ENCODE measurements around the gene PRKCQ. TPM values are rescaled to one million over a fixed set of nuclear protein-coding genes. Genes with fewer than 3 reads are reported as not detected.

The PRKCQ gene
- total and polyA plus RNA-seq, 2 of the 13 experiments (the other 11 are each of a cell fraction or from before 2014, with no cell fraction given): 0.13 to 0.35 TPM

DNA sequence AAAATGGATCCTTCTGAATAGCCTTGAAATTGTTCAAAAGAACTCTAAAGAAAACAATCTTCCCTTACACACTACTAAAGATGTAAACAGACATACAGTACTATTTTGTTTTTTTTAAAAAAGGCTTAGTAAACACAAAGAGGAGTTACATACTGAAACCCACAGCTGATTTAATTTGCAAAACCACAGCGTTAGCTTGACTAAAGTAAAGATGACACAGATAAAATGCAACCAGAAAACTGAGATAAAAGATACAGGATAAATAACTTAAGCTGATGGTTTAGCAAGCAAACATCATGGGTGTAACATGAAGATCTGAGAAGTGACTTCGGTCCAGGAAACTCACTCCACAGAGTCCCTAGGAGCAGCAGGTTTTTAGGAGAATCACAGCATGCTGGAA lies 21.8 kb downstream of the PRKCQ start:
- Histone ChIP-seq H3K27me3 (ENCODE audit: control insufficient read depth in 1 of 2, insufficient read depth in 2 of 2, low read length in 2 of 2) (peaks cover 3 to 12% of the 10 kb centered on the region in 2 experiments; a peak in 4 of 5 replicates), H4K20me1 (ENCODE audit: insufficient read depth, low read length) (no peaks in the 10 kb centered on the region), H3K4me3 (replicated peaks in 1 of 3; ENCODE audit: insufficient read depth in 1 of 3, low read depth in 2 of 3, low read length in 3 of 3) (no peak overlapping the region), H3K9me3 (ENCODE audit: low read length) (no peaks in the 10 kb centered on the region), H3K4me1 (ENCODE audit: insufficient read depth, low read length) (no peaks in the 10 kb centered on the region), H3K27ac (ENCODE audit: extremely low read length, insufficient read depth, low read length) (no peak overlapping the region), H3K9ac (ENCODE audit: insufficient read depth, low read depth, low read length) (no peak overlapping the region), H3K79me2 (ENCODE audit: insufficient read depth, low read length) (no peaks in the 10 kb centered on the region), H3K4me2 (ENCODE audit: low read depth, low read length) (no peak overlapping the region), H2AFZ (ENCODE audit: low read length) (no peak overlapping the region), H3K36me3 (replicated peaks in 1 of 2; ENCODE audit: control insufficient read depth in 1 of 2, insufficient read depth in 2 of 2, low read length in 2 of 2) (no peaks in the 10 kb centered on the region)
- TF ChIP-seq EHMT2 (IDR thresholded peaks at IDR 0.05; ENCODE audit: borderline replicate concordance, low read depth, low read length) (no peak), ATF7 (IDR thresholded peaks at IDR 0.05) (no peak), ATF7 (CRISPR knock-in tag; IDR thresholded peaks at IDR 0.05) (no peak), ZNF124 (CRISPR knock-in tag; IDR thresholded peaks at IDR 0.05) (no peak), TGIF2 (CRISPR knock-in tag; IDR thresholded peaks at IDR 0.05) (no peak)
- FAIRE-seq (no peak), ATAC-seq (no peak), DNase-seq (ENCODE audit: low spot score) (no peak)
- intact Hi-C loops (cut with micrococcal nuclease; ENCODE audit: unreplicated experiment): no loop called here
- WGBS (ENCODE audit: low lambda C conversion rate): 22% methylated on average over 2 of the region's 2 CpGs
- in situ Hi-C loops (cut with HindIII; ENCODE audit: extremely low pct_ligation_motif_present, low pct_unique_long_range_greater_than_20kb): no loop called here
- ChIA-PET POLR2A (no interaction called here), CTCF (ENCODE audit: low intra/inter-chr PET ratio, low total read pairs) (no interaction called here)
- BruUV-seq (replicated peaks): no TSS peak

DNA sequence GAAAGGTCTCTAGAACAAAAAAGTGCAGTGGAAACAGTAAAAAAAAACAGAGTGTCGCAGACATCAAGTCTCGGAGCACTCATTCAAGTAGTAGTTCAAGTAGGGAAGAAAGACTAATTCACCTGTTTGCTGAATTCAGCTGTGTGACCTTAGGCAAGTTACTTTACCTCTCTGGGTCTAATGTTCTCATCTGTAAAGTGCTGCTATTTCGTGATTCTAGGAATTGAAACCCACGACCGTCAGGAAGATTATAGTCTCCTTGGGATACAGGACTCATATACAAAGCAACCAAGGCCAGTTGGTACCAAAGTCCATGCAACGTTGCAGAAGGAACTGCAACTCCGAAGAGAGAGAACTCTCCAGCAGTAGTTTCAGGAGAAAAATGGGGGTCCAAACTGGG lies 26.1 kb downstream of the PRKCQ start:
- in situ Hi-C loops (cut with HindIII; ENCODE audit: extremely low pct_ligation_motif_present, low pct_unique_long_range_greater_than_20kb): no loop called here

More for the DNA sequence above, 26.1 kb downstream of the PRKCQ start:
- Histone ChIP-seq H3K4me2 (ENCODE audit: low read depth, low read length) (no peak overlapping the region), H3K9me3 (ENCODE audit: low read length) (no peaks in the 10 kb centered on the region), H3K9ac (ENCODE audit: insufficient read depth, low read depth, low read length) (no peak overlapping the region), H3K36me3 (replicated peaks in 1 of 2; ENCODE audit: control insufficient read depth in 1 of 2, insufficient read depth in 2 of 2, low read length in 2 of 2) (no peaks in the 10 kb centered on the region), H2AFZ (ENCODE audit: low read length) (no peak overlapping the region), H3K27ac (ENCODE audit: extremely low read length, insufficient read depth, low read length) (no peak overlapping the region), H3K79me2 (ENCODE audit: insufficient read depth, low read length) (no peaks in the 10 kb centered on the region), H3K27me3 (ENCODE audit: control insufficient read depth in 1 of 2, insufficient read depth in 2 of 2, low read length in 2 of 2) (0 out of 5 replicates have a peak, but pooled peaks cover 0 to 4% of the 10 kb centered on the region in 2 experiments), H4K20me1 (ENCODE audit: insufficient read depth, low read length) (no peaks in the 10 kb centered on the region), H3K4me3 (replicated peaks in 1 of 3; ENCODE audit: insufficient read depth in 1 of 3, low read depth in 2 of 3, low read length in 3 of 3) (no peak overlapping the region), H3K4me1 (ENCODE audit: insufficient read depth, low read length) (no peaks in the 10 kb centered on the region)
- no peak for ATAC-seq
- POLR2A ChIA-PET: no interaction called here
- no TSS peak for BruUV-seq (replicated peaks)
- intact Hi-C loops (cut with micrococcal nuclease; ENCODE audit: unreplicated experiment): no loop called here
- DNase-seq (ENCODE audit: low spot score): no peak
- CTCF ChIA-PET (ENCODE audit: low intra/inter-chr PET ratio, low total read pairs): no interaction called here
- no peak for TF ChIP-seq AHR (CRISPR knock-in tag; IDR thresholded peaks at IDR 0.05)
- TF ChIP-seq, protein P1, sequence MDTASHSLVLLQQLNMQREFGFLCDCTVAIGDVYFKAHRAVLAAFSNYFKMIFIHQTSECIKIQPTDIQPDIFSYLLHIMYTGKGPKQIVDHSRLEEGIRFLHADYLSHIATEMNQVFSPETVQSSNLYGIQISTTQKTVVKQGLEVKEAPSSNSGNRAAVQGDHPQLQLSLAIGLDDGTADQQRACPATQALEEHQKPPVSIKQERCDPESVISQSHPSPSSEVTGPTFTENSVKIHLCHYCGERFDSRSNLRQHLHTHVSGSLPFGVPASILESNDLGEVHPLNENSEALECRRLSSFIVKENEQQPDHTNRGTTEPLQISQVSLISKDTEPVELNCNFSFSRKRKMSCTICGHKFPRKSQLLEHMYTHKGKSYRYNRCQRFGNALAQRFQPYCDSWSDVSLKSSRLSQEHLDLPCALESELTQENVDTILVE (CRISPR knock-in tag; IDR thresholded peaks at IDR 0.05): no peak
- no peak for TF ChIP-seq RFXAP (CRISPR knock-in tag; IDR thresholded peaks at IDR 0.05; ENCODE audit: borderline replicate concordance)
- no peak for TF ChIP-seq IKZF1 (IDR thresholded peaks at IDR 0.05)
- no peak for TF ChIP-seq SMAD1 (CRISPR knock-in tag; IDR thresholded peaks at IDR 0.05; ENCODE audit: borderline replicate concordance, low read depth)
- TF ChIP-seq, protein P2, sequence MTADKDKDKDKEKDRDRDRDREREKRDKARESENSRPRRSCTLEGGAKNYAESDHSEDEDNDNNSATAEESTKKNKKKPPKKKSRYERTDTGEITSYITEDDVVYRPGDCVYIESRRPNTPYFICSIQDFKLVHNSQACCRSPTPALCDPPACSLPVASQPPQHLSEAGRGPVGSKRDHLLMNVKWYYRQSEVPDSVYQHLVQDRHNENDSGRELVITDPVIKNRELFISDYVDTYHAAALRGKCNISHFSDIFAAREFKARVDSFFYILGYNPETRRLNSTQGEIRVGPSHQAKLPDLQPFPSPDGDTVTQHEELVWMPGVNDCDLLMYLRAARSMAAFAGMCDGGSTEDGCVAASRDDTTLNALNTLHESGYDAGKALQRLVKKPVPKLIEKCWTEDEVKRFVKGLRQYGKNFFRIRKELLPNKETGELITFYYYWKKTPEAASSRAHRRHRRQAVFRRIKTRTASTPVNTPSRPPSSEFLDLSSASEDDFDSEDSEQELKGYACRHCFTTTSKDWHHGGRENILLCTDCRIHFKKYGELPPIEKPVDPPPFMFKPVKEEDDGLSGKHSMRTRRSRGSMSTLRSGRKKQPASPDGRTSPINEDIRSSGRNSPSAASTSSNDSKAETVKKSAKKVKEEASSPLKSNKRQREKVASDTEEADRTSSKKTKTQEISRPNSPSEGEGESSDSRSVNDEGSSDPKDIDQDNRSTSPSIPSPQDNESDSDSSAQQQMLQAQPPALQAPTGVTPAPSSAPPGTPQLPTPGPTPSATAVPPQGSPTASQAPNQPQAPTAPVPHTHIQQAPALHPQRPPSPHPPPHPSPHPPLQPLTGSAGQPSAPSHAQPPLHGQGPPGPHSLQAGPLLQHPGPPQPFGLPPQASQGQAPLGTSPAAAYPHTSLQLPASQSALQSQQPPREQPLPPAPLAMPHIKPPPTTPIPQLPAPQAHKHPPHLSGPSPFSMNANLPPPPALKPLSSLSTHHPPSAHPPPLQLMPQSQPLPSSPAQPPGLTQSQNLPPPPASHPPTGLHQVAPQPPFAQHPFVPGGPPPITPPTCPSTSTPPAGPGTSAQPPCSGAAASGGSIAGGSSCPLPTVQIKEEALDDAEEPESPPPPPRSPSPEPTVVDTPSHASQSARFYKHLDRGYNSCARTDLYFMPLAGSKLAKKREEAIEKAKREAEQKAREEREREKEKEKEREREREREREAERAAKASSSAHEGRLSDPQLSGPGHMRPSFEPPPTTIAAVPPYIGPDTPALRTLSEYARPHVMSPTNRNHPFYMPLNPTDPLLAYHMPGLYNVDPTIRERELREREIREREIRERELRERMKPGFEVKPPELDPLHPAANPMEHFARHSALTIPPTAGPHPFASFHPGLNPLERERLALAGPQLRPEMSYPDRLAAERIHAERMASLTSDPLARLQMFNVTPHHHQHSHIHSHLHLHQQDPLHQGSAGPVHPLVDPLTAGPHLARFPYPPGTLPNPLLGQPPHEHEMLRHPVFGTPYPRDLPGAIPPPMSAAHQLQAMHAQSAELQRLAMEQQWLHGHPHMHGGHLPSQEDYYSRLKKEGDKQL (CRISPR knock-in tag; IDR thresholded peaks at IDR 0.05; ENCODE audit: low read depth): no peak
- no peak for FAIRE-seq
- WGBS (ENCODE audit: low lambda C conversion rate): 15% methylated on average over 7 of the region's 7 CpGs

Data from HepG2 (cell line).